GM21515 (cell line): ENCODE results near the gene PEX11A.

Experiments
- ATAC-seq: cut with Tn5 transposase; IDR thresholded peaks from one replicate; pipeline ENCODE4 v1.9.1; 2021; ENCODE audit not compliant: unreplicated experiment

The PEX11A gene

GRCh38 chr15:89631902-89632264, 58.7 kb downstream of the PEX11A start:
- ATAC-seq, result no peak
